H9 (cell line): ENCODE results near the gene PLXNA1. TPM values are rescaled to one million over a fixed set of nuclear protein-coding genes. Genes with fewer than 3 reads are reported as not detected.

Source experiments
- DNase-seq: peaks from one replicate; pipeline ENCODE4 v3.0.0-alpha.2; 2017
- H2AFZ ChIP-seq: one replicate; pipeline ENCODE4 v1.6.1; 2013; ENCODE audit warnings: mild to moderate bottlenecking, low read length, control low read depth, moderate library complexity
- H2AK5ac ChIP-seq: 2 replicates; pipeline ENCODE4 v1.6.1; 2013; ENCODE audit warnings: low read length, control low read depth, mixed read lengths; ENCODE audit not compliant: insufficient read length
- H2BK120ac ChIP-seq: one replicate; pipeline ENCODE4 v1.6.1; 2013; ENCODE audit warnings: low read depth, mild to moderate bottlenecking, low read length, control low read depth, inconsistent platforms; ENCODE audit not compliant: poor library complexity, severe bottlenecking
- H2BK12ac ChIP-seq: 2 replicates; pipeline ENCODE4 v1.6.1; 2013; ENCODE audit warnings: low read length, control low read depth, mixed read lengths, low read depth; ENCODE audit not compliant: insufficient read length
- H2BK15ac ChIP-seq: 2 replicates; pipeline ENCODE4 v1.6.1; 2013; ENCODE audit warnings: low read depth, low read length, control low read depth
- H2BK20ac ChIP-seq: one replicate; pipeline ENCODE4 v1.6.1; 2013; ENCODE audit warnings: low read depth, mild to moderate bottlenecking, low read length, control low read depth, inconsistent platforms; ENCODE audit not compliant: poor library complexity, severe bottlenecking
- H2BK5ac ChIP-seq: 2 replicates; pipeline ENCODE4 v1.6.1; 2013; ENCODE audit warnings: low read length, control low read depth, mixed read lengths; ENCODE audit not compliant: insufficient read length
- H3K14ac ChIP-seq: 2 replicates; pipeline ENCODE4 v1.6.1; 2013; ENCODE audit warnings: low read length, control low read depth; ENCODE audit not compliant: insufficient read depth
- H3K18ac ChIP-seq: 2 replicates; pipeline ENCODE4 v1.6.1; 2013; ENCODE audit warnings: low read depth, mild to moderate bottlenecking, mixed read lengths, low read length, control low read depth; ENCODE audit not compliant: insufficient read length
- H3K23ac ChIP-seq: 2 replicates; pipeline ENCODE4 v1.6.1; 2013; ENCODE audit warnings: low read length, control low read depth, mixed read lengths, low read depth; ENCODE audit not compliant: insufficient read length
- H3K23me2 ChIP-seq: 2 replicates; pipeline ENCODE4 v1.6.1; 2013; ENCODE audit warnings: low read depth, mild to moderate bottlenecking, mixed read lengths, low read length, control low read depth; ENCODE audit not compliant: insufficient read length, poor library complexity, severe bottlenecking
- H3K27ac ChIP-seq: 2 replicates; pipeline ENCODE4 v1.5.1; 2013; ENCODE audit warnings: low read length, control low read depth, mixed read lengths, low read depth; ENCODE audit not compliant: insufficient read length
- H3K27me3 ChIP-seq: 2 replicates; pipeline ENCODE4 v1.6.1; 2013; ENCODE audit warnings: low read length, control low read depth, inconsistent platforms; ENCODE audit not compliant: insufficient read depth
- H3K4ac ChIP-seq: 2 replicates; pipeline ENCODE4 v1.6.1; 2013; ENCODE audit warnings: low read depth, mild to moderate bottlenecking, control low read depth, inconsistent platforms, low read length, moderate library complexity
- H3K4me1 ChIP-seq: 2 replicates; pipeline ENCODE4 v1.6.1; 2013; ENCODE audit warnings: low read length, control low read depth, inconsistent platforms; ENCODE audit not compliant: insufficient read depth
- H3K4me2 ChIP-seq: 2 replicates; pipeline ENCODE4 v1.6.1; 2013; ENCODE audit warnings: low read length, control low read depth, mixed read lengths; ENCODE audit not compliant: insufficient read length, insufficient read depth
- H3K56ac ChIP-seq: 2 replicates; pipeline ENCODE4 v1.6.1; 2013; ENCODE audit warnings: low read depth, mild to moderate bottlenecking, mixed read lengths, low read length, control low read depth; ENCODE audit not compliant: insufficient read length
- H3K79me1 ChIP-seq: 2 replicates; pipeline ENCODE4 v1.6.1; 2013; ENCODE audit warnings: low read depth, mild to moderate bottlenecking, moderate library complexity, low read length, control low read depth, inconsistent platforms; ENCODE audit not compliant: insufficient read depth, poor library complexity, severe bottlenecking
- H3K79me2 ChIP-seq: 2 replicates; pipeline ENCODE4 v1.6.1; 2013; ENCODE audit warnings: low read length, control low read depth, inconsistent platforms; ENCODE audit not compliant: insufficient read depth
- H3K9ac ChIP-seq: 2 replicates; pipeline ENCODE4 v1.6.1; 2013; ENCODE audit warnings: low read length, control low read depth, mixed read lengths; ENCODE audit not compliant: insufficient read length; ENCODE audit errors: extremely low read depth
- H3K9me3 ChIP-seq: one replicate; pipeline ENCODE4 v1.6.1; 2013; ENCODE audit warnings: low read depth, low read length, inconsistent platforms; ENCODE audit not compliant: control insufficient read depth
- H3T11ph ChIP-seq: one replicate; pipeline ENCODE4 v1.6.1; 2013; ENCODE audit warnings: mild to moderate bottlenecking, low read length, control low read depth, inconsistent platforms
- H4K20me1 ChIP-seq: one replicate; pipeline ENCODE4 v1.6.1; 2013; ENCODE audit not compliant: control insufficient read depth, insufficient read length, insufficient read depth
- H4K5ac ChIP-seq: 2 replicates; pipeline ENCODE4 v1.6.1; 2013; ENCODE audit warnings: low read depth, mild to moderate bottlenecking, mixed read lengths, low read length, control low read depth; ENCODE audit not compliant: insufficient read length
- H4K8ac ChIP-seq: replicated peaks from 2 replicates; pipeline ENCODE4 v1.6.1; 2013; ENCODE audit warnings: low read length, control low read depth, mixed read lengths, low read depth; ENCODE audit not compliant: insufficient read length
- H4K91ac ChIP-seq: 2 replicates; pipeline ENCODE4 v1.6.1; 2013; ENCODE audit warnings: low read depth, mild to moderate bottlenecking, moderate library complexity, mixed read lengths, low read length, control low read depth; ENCODE audit not compliant: insufficient read length
- H3K27ac Mint-ChIP-seq, 3 experiments: 2 replicates in 2 of 3; 3 replicates in 1 of 3; pipeline ENCODE4 v1.8.0; 2020 to 2021; ENCODE audit warnings: mixed read lengths in 3 of 3, mild to moderate bottlenecking in 1 of 3, moderate library complexity in 1 of 3
- H3K27me3 Mint-ChIP-seq: 2 replicates; pipeline ENCODE4 v1.8.0; 2021; ENCODE audit warnings: low read depth, mild to moderate bottlenecking, moderate library complexity, mixed read lengths
- H3K36me3 Mint-ChIP-seq, 3 experiments: 2 replicates in 2 of 3; 3 replicates in 1 of 3; pipeline ENCODE4 v1.8.0; 2020 to 2021; ENCODE audit warnings: low read depth in 3 of 3, mixed read lengths in 3 of 3; ENCODE audit not compliant: insufficient read depth in 1 of 3
- H3K4me1 Mint-ChIP-seq, 2 experiments: 2 replicates each; pipeline ENCODE4 v1.8.0; 2020; ENCODE audit warnings: mixed read lengths in 2 of 2
- H3K4me3 Mint-ChIP-seq, 2 experiments: 2 replicates in 1 of 2; 3 replicates in 1 of 2; pipeline ENCODE4 v1.8.0; 2020 to 2021; ENCODE audit warnings: mild to moderate bottlenecking in 2 of 2, mixed read lengths in 2 of 2, moderate library complexity in 1 of 2
- H3K9me3 Mint-ChIP-seq, 2 experiments: 2 replicates in 1 of 2; 3 replicates in 1 of 2; pipeline ENCODE4 v1.8.0; 2020; ENCODE audit warnings: mild to moderate bottlenecking in 2 of 2, mixed read lengths in 2 of 2, moderate library complexity in 1 of 2
- WGBS: extraction: QIAGEN DNeasy Blood & Tissue Kit; methylation state at CpG from one replicate; pipeline ENCODE4 v1.1.7; 2013; ENCODE audit warnings: missing lambda C conversion rate, low lambda C conversion rate, mixed read lengths; ENCODE audit not compliant: insufficient read length; ENCODE audit errors: extremely low coverage; 5-methylcytosine and 5-hydroxymethylcytosine counted together
- total RNA-seq: library from RNA; stranded (reverse); gene quantifications from 2 replicates; pipeline ENCODE4 v1.2.1, GENCODE V29; 2021
- TF ChIP-seq, protein P1 (sequence below): fragments of 200-600 bp; sonication (generic); conservative IDR thresholded peaks from 3 replicates; pipeline ENCODE4 v1.8.0; 2021; ENCODE audit warnings: antibody characterized with exemption, mild to moderate bottlenecking

The PLXNA1 gene
- total RNA-seq, 1 experiment from 2014 or later = 42.1 TPM

DNA sequence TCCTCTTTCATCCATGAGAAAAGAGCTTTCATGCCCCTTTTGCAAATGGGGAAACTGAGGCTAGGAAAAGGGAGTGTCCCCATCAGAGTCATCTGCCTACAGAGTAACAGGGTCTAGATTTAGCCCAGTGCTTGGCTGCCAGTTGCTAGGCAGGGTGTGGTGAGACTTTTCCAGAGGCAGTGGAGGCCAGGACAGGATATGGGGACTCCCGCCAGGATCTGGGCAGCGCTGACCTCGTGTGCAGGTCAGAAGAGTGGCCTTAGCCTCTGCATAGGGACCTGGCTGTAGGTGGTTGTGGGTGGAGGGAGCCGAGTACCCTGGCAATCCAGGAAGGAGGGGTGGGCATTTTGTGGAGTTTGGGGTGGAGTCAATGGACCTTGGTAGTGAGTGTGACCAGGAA lies 4.2 kb downstream of the PLXNA1 start:
- Histone ChIP-seq H2AFZ (no peak overlapping the region), H3K56ac (no peak overlapping the region), H3K27ac (no peak overlapping the region), H3K79me1 (no peaks in the 10 kb centered on the region), H3K9ac (no peak overlapping the region), H3K27me3 (no peaks in the 10 kb centered on the region), H3K4me2 (no peak overlapping the region), H3K4me1 (no peaks in the 10 kb centered on the region), H3K14ac (no peak overlapping the region), H4K8ac (no peak overlapping the region), H2BK15ac (no peak overlapping the region), H3K23me2 (no peaks in the 10 kb centered on the region), H3K4ac (no peak overlapping the region), H2BK120ac (no peak overlapping the region), H2AK5ac (no peak overlapping the region), H3K79me2 (peaks cover 6% of the 10 kb centered on the region; the same call in 1 of the 2 replicates), H2BK20ac (no peak overlapping the region), H4K91ac (no peak overlapping the region), H3T11ph (no peak overlapping the region), H4K5ac (no peak overlapping the region), H3K9me3 (no peaks in the 10 kb centered on the region), H2BK5ac (no peak overlapping the region), H4K20me1 (no peaks in the 10 kb centered on the region), H2BK12ac (no peak overlapping the region), H3K18ac (no peak overlapping the region), H3K23ac (no peak overlapping the region)
- Mint-ChIP-seq H3K4me3 (no peak overlapping the region), H3K27ac (peak overlapping the region in 2 of 3 experiments; percentile 66 to 76; a peak in 4 of 7 replicates), H3K36me3 (peaks cover 4 to 15% (median 13%) of the 10 kb centered on the region in 3 experiments; a peak in 6 of 7 replicates), H3K27me3 (peaks cover 2% of the 10 kb centered on the region), H3K4me1 (peaks cover 5 to 27% of the 10 kb centered on the region in 2 experiments), H3K9me3 (no peaks in the 10 kb centered on the region)
- TF ChIP-seq, protein P1, sequence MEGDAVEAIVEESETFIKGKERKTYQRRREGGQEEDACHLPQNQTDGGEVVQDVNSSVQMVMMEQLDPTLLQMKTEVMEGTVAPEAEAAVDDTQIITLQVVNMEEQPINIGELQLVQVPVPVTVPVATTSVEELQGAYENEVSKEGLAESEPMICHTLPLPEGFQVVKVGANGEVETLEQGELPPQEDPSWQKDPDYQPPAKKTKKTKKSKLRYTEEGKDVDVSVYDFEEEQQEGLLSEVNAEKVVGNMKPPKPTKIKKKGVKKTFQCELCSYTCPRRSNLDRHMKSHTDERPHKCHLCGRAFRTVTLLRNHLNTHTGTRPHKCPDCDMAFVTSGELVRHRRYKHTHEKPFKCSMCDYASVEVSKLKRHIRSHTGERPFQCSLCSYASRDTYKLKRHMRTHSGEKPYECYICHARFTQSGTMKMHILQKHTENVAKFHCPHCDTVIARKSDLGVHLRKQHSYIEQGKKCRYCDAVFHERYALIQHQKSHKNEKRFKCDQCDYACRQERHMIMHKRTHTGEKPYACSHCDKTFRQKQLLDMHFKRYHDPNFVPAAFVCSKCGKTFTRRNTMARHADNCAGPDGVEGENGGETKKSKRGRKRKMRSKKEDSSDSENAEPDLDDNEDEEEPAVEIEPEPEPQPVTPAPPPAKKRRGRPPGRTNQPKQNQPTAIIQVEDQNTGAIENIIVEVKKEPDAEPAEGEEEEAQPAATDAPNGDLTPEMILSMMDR = no peak
- no CpG with 5 or more reads among the region's 4 CpGs for WGBS
- DNase-seq = no peak
